Testis (tissue), 2 donors: ENCODE measurements around the gene SLC12A3.

ENCODE experiments used
- POLR2A ChIP-seq: fragments of 450-650 bp; IDR thresholded peaks from one replicate; pipeline ENCODE4 v1.6.1; 2017; ENCODE audit warnings: antibody characterized with exemption, mild to moderate bottlenecking, moderate library complexity
- TF ChIP-seq, protein P1 (sequence below), 3 experiments: fragments of 450-650 bp in 2 of 3; fragments of 200-600 bp in 1 of 3; sonication (generic) in 1 of 3; IDR thresholded peaks; one replicate each; pipeline ENCODE4 v1.5.1; 2016 to 2019; ENCODE audit warnings: antibody characterized with exemption in 3 of 3, mild to moderate bottlenecking in 2 of 3, moderate library complexity in 1 of 3

DNA sequence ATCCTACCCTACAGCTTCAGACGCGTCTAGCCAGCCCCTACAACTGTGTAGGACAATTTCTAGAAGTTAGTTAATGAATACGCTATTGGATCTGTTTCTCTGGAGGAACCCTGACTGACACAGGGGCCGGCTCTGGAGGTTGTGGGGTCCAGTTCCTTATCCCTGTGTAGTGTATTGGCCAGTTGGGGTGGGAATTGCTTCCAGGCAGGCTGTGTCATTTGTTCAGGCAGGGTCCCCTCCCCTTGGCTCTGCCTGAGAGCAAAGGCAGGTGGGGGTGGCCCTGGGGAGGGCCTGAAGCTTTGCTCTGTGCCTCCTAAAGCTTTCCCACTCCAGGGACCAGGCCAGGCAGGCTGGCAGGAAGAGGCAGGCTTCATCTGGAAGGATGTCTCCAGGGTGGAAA lies 85.0 kb downstream of the SLC12A3 start:
- TF ChIP-seq, protein P1, sequence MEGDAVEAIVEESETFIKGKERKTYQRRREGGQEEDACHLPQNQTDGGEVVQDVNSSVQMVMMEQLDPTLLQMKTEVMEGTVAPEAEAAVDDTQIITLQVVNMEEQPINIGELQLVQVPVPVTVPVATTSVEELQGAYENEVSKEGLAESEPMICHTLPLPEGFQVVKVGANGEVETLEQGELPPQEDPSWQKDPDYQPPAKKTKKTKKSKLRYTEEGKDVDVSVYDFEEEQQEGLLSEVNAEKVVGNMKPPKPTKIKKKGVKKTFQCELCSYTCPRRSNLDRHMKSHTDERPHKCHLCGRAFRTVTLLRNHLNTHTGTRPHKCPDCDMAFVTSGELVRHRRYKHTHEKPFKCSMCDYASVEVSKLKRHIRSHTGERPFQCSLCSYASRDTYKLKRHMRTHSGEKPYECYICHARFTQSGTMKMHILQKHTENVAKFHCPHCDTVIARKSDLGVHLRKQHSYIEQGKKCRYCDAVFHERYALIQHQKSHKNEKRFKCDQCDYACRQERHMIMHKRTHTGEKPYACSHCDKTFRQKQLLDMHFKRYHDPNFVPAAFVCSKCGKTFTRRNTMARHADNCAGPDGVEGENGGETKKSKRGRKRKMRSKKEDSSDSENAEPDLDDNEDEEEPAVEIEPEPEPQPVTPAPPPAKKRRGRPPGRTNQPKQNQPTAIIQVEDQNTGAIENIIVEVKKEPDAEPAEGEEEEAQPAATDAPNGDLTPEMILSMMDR (IDR thresholded peaks at IDR 0.05), result no peak
- TF ChIP-seq POLR2A, result no peak
